GM18508 (cell line): ENCODE data around the gene RELL1.

Experiments used
- ATAC-seq: cut with Tn5 transposase; IDR thresholded peaks from one replicate; pipeline ENCODE4 v1.9.1; 2021; ENCODE audit warnings: moderate number of reproducible peaks; ENCODE audit not compliant: insufficient read depth, unreplicated experiment

The RELL1 gene

DNA sequence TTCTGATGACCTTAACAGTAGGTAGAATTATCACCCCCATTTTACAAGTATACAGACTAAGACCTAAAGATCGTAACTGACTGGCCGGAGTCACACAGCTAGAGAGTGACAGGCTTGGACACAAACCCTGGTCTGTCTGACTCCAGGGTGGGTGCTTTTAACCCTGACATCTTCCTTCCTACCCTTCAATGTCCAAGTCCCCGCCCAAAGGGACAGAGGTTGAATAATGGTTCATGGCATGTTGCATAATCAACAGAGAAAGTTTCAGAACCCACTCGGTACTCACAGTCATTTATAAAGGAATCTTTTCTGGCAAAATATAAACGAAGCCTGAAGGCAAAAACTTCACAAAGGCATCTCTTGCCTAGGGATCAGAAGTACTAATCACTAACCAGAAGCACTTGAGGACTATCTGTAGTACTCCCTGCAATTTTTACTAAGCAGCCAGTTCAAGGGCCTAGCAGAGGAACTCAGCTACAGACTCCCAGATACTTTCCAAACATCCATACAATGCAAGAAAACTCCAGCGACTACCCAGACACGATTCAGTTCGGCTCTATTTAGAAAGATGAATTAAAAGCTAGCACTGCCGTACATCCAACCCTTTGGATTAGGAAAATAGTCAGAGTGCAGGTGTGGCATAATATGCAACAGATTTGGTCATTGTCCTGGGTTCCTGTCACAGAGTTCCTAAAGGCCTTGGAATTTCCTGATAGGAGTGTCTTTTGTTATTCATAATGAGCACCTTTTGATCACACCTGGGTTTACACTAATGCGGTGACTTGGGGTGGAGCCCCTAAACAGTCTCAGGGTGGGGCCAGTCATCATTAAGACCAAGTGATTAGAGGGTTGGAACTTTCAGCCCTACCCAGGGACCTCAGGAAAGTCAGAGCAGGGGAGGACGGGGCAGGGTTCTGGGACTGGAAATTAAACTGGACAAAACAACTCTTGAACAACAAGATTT, 44.0 kb downstream of the RELL1 start:
- ATAC-seq: no peak

DNA sequence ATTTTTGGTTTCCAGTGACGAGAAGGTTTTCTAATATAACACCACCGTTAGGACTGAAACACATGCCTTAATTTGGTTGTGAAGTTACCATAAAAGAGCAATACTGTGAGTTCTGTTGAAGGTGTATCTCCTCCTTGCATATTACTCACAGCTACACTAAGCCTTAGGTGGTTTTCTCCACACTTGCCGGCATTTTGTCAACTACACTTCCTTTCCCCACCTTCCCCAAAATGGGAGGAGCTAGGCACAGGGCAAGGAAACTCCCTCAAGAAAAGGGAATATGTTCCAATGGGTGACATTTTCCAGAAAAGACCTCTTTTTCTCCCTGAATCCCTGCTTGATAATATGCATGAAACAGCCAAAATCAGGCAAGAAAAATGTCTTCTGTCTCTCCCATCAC, 44.8 kb downstream of the RELL1 start:
- no peak for ATAC-seq

DNA sequence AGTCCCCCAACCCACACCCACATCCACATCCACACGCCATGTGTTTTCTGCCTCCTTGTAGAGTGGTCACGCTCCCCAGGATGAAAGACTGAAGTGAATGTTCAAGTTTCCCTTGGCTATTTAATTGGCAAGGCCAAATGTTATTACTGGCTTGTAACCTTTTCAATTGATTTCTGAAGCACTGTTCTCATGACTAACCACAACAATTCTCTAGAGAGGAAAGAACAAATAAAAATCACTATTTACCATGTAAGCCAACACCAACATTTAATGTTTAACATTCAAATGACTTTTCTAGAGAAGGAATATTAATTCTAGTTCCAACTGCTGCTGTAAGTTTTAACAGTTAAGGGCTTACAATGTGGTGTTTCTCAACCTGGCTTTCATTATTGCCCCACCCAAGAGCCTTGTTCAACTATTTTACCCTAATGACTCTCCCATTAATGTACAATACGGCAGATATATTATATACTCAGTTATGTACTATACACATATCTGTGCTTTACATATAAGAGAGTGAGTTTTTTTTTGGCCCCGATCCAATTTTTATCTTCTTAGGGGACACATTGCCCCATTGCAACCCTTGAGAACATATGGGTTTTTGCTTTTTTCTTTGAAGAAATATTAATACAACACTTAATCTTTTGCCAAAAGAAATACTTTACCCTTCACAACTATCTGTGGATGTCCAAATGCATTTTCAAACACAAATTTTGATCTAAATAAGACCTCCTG, 46.5 kb downstream of the RELL1 start:
- no peak for ATAC-seq

DNA sequence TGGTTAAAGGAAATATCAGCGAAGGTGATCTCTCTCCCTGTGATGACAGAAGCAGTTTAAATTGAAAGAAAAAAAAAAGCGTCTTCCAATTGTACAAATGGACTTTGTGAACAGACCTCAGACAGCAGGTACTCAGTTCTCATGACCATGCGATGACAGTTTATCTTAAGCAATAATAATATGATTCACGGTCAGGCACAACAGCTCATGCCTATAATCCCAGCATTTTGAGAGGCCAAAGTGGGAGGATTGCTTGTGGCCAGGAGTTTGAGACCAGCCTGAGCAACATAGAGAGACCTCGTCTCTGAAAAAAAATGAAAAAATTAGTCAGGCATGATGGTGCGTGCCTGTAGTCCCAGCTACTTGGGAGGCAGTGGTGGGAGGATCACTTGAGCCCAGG, 51.0 kb downstream of the RELL1 start:
- ATAC-seq: no peak

DNA sequence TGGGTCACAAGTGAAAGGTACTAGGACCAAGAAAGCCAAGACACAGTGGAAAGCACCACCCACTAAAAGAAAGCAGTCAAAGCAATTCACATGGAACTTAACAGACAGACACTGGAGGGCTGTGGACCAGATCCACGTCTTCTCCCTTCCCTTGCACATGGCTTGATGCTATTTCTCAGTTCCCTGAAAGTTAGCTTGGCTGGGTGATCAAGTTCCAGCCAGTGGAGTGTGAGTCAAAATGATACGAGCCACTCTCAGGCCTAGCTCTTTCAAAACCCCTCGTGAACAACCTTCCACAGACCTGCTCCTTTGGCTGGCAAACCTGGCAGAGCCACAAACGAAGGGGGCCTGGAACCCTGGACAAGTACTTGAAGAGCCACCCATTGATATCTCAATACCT, 52.0 kb downstream of the RELL1 start:
- no peak for ATAC-seq

DNA sequence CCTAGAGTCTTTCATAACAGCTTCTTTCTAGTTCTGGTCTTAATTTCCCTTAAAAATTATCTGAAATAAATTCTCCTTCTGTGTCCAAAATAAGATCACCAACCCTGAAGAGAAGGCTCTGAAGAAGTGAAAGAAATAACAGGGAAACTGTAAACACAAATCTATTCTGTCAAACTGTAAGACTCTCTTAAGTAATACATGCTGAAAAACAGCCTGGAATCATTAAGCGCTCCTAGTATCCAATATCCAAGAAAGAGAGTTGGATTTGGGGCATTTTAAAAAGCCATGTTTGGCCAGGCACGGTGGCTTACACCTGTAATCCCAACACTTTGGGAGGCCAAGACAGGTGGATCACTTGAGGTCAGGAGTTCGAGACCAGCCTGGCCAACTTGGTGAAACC, 53.3 kb downstream of the RELL1 start:
- ATAC-seq: no peak

DNA sequence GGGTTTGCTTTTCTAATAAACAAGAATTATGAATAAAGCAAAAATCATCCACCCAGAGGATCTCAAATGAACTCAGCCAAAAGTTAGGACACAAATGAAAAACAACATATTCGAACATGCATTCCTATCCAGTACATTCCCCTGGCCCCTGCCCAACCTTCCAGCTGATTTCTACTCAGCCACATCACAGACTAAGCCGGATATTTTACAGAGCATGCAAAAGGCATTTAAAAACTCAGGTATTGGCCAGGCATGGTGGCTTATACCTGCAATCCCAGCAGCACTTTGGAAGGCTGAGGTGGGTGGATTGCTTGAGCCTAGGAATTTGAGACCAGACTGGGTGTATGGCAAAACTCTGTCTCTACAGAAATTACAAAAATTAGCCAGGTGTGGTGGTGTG, 54.6 kb downstream of the RELL1 start:
- ATAC-seq: no peak

DNA sequence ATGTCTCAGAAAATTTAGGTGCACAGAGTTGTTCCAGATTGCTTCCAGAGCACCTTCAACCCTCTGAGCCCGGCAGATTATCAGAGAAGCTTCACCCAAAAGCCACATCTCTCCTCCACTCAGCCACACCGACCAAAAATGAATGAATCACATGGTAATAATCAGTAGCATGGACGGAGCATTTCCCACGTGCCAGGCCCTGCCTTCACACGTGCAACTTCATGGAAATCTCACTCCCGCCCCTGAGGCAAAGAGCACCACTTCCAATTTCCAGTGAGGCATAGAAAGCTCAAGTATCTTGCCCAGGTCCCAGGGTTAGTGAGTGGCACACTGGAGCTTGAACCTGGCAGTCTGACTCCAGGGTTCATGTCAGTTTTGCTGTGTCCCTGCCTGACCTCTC, 56.5 kb downstream of the RELL1 start:
- no peak for ATAC-seq

DNA sequence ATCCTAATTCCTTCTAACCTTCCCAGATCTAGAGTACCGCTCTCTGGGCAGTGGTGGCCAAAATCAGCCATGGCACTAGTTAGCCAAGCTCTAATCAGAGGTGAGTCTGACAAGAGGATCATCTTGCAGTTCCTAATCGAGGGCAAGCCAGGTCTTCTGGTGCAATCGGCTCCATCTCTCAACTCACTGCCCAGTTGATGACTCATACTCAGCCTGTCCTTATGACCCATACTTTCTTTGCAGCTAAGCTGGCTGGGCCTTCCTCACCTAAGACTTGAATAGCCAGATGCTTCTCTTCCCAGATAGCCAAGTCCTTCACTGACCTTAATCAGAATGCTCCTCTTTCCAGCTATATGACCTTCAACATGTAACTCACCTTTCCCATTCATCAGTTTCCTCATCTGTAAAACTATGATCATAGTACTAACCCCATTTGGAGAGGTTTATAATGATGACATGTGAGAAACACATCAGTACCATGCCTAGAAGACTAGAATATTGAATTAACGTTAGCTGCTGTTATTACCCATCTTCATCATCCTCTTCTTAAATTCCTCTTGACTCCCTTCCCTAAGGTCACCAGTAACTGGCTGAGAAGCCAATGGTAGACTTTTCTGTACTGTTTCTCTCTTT, 57.1 kb downstream of the RELL1 start:
- no peak for ATAC-seq

DNA sequence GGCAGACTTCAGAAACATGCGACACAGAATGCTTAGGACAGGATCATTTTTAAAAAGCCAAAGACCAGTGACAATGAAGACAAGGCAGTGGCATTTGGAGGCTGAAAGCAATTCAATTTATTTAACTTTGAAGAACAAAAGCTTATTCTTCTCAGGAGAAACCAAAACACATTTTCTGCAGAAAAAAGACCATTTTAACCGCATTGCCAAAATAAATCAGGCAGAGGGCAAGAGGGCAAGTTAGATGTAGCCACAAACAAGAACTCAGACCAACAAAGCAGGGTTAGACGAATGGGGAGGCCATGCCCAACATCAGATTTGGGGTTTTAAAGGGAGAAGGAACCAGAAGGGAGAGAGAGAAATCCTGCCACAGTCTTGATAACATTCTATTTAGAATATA, 58.9 kb downstream of the RELL1 start:
- no peak for ATAC-seq

DNA sequence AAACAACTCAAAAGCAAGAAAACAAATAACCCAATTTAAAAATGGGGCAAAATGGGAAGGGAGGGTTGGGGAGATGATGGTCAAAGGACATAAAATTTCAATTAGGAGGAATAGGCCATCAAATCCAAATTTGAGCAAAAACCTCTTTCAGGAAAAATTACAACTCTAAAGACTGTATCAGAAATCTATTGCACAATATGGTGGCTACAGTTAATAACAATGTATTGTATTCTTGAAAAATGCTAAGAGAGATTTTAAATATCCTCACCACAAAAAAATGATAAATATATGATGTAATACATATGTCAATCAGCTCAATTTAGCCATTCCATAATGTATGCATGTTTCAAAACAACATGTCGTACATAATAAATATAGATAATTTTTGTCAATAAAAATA, 60.7 kb downstream of the RELL1 start:
- no peak for ATAC-seq

DNA sequence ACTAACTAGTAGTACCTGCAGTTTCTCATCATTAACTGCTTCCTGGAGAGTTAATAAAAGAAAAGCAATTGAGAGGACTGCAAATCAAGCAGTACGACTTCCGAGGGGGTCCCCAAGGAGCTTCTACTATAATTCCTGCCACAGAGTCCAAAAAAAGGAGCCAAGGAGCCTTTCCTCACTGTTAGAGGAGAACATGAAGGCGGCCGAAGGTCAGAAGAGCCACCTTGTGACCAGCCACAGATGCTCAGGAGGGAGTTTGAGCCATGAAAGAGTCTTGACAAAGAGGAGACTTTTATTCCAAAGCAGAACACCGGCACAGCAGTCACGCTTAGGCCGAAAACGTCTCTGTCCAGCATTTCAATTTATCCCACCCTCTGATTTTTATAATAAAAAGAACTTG, 62.2 kb downstream of the RELL1 start:
- ATAC-seq: no peak

DNA sequence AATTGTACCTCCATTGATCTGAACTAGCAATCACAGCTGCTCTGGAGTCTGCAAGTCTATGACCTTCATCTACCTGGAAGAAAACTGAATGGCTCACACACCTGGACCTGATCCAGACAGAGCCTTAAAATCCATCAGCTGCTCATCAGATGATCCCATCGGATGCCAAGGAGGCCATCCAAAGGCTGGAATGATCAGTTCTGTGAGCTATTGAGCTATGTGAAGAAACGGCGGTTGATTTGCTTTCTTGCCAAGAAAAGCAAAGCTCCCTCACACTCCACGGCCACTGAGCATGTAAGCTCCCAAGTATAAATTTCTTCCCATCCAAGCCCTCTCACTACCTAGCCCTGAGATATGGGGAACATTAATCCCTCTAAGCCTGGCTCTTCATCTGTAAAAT, 63.1 kb downstream of the RELL1 start:
- no peak for ATAC-seq

DNA sequence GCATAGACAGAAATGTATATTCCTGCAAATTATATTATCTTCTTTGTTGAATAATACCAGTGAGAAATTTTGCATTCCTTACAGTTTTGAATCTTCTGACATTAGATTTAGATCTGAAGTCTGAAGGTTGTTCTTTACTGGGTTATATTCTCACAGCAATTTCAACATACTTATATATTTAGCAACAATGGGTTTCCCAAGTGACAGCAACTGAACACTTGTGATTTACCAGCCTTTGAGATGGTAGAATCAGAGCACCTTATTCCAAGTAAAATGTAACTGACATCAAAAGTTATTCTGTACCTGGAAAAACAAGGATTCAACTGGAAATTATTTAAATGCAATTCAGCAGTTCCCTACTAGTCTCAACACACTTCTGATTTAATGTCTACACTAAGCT, 66.0 kb downstream of the RELL1 start:
- no peak for ATAC-seq

DNA sequence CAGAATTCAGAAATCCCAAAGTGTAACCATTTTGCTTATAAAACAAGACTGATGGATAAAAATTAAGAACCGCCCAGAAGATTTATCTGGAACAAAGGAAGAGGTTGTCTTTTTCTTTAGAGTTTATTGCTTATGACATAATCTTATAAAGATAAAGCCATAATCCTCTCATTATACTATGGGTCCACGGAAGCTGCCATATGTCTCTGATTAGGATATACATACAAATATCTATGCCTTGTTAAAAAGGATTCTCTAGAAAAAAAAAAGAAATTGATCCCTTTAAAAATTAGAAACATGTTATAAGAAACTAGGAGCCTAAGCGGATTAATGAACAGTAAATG, 70.5 kb downstream of the RELL1 start:
- no peak for ATAC-seq

DNA sequence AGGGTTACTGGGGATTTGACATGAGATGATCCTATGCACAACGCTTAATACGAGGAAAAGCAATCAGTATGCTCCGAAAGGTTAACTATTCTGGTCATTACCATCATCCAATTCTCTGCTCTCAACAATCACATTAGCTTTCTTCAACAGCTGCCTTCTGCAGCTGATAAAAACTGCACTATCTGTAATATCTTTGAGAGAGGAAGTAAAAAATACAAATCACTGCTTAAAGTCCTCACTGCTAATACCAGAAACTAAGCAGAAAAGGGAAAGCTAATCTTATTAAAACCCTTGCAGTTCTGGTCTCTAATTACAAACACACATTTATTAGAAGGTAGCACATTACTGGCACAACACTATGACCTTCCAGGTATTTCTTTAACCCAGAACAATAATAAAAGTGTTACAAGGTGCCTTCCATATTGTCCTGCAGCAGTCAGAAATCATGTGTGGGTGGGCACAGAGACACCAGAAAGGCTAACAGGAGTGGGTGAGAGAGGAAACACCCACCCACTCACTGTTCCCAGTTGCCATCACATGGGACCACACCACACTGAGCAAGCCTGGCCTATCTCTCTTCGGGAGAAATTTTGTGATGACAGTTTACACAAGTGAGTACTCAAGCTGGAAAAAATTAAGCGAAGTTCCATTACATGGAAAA, 71.0 kb downstream of the RELL1 start:
- ATAC-seq: no peak

DNA sequence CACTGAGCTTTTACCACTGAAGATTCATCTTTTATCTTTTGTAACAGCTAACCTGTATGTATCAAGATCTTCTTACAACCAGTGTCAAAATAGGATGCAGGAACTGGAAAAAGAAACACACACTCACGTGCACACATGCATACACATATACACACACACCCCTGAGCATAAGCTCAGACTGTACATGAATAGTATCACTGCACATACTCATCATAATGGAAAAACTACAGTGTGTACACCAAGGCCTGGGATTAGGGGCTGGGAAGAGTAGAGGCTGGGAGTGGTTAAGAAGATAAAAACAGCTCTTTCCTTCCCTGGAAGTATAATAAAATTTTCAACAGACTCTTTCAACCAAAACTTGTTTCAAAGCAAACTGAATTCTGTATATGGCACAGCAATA, 73.4 kb downstream of the RELL1 start:
- ATAC-seq: no peak

DNA sequence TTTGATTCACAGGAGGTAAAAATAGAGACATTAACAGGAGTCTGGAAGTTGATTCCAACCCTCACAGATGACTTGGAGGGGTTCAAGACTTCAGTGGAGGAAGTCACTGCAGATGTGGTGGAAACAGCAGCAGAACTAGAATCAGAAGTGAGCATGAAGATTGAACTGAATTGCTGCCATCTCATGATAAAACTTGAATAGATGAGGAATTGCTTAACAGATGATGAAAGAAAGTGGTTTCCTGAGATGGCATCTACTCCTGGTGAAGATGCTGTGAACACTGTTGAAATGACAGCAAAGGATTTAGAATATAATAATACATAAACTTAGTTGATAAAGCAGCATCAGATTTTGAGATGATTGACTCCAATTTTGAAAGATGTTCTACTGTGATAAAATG, 76.5 kb downstream of the RELL1 start:
- no peak for ATAC-seq

DNA sequence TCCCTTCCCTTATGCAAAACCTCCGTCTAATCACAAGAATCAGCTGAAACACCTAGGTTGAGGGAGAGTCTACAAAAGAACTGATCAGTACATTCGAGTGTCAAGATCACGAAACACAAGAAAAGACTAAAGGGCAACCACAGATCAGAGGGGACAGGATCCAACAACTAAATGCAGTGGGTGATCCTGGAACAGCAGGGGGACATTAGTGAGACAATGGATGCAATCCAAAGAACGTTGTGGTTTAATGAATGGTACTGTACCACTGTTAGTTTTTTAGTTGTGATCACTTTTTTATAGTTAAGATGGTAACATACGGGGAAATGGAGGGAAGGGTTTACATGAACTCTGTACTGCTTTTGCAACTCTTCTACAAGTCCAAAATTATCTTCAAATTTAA, 79.2 kb downstream of the RELL1 start:
- ATAC-seq: no peak

DNA sequence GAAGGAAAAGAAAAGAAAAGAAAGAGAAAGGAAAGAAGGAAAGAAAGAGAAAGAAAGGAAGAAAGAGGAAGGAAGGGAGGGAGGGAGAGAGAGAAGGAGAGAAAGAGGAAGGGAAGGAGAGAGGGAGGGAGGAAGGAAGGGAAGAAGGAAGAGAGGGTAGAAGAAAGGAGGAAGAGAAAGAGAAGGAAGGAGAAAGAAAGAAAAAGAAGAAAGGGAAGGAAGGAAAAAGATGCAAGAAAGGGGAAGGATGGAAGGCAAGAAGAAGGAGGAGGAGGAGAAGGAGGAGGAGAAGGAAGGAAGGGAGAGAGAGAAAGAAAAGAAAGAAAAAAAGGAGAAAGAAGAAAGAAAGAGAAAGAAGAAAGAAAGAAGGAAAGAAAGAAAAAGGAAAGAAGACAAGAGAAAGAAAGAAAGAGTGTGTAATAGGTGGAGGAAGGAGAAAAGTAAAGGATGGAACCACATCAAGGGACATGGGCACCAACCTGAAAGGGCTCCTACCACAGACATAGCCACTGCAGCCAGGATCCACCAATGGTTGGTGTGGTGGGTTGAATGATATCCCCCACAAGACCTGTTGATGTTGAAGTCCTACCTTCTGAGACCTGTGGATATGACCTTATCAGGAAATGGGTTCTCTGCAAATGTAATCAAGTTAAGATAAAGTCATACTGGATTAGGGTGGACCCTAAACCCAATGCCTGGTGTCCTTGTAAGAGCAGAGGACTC, 80.2 kb downstream of the RELL1 start:
- ATAC-seq: no peak
